ENCODE results near the gene LRRC25.
"Not testable (repeated sequence)": the region's sequence is repeated elsewhere in the genome, so short reads cannot be mapped to it uniquely, and the experiment has no call there.

Gene LRRC25

GRCh38 chr19:18424122-18424889 is 26.9 kb upstream of the LRRC25 start:
- DNase-seq: no peak

GRCh38 chr19:18423258-18424020 is 26.0 kb upstream of the LRRC25 start:
- no peak for DNase-seq

DNA sequence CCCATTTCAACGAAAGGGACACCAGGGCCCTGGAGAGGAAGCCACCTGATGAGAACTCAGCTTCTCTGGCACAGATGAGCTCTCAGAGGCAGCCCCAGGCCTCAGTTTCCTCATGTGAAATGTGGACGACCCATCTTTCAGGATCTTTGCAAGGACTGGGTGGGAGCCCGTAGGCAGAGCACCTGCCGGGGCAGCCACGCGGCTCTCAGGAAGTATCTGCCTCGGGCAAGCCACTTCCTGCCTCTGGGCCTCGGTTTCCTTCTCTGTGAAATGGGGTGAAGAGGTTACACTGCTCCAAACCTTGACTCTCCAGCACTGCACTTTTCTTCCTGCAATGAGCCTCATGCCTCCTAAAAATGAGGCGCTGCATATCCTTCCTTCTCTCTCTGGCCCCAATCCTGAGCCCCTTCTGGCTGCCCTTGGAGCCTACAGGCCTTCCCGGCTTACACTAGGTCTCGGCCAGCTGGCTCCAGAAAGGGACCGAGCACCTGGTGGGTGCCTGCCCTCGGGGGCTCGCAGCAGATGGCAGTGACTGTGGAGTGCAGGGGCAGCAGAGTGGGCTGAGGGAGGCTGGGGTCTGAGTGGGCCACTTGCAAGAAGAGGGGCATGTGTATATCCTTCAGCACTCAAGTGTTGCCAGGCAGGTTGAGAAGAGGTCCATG is 25.2 kb upstream of the LRRC25 start:
- DNase-seq: no peak

DNA sequence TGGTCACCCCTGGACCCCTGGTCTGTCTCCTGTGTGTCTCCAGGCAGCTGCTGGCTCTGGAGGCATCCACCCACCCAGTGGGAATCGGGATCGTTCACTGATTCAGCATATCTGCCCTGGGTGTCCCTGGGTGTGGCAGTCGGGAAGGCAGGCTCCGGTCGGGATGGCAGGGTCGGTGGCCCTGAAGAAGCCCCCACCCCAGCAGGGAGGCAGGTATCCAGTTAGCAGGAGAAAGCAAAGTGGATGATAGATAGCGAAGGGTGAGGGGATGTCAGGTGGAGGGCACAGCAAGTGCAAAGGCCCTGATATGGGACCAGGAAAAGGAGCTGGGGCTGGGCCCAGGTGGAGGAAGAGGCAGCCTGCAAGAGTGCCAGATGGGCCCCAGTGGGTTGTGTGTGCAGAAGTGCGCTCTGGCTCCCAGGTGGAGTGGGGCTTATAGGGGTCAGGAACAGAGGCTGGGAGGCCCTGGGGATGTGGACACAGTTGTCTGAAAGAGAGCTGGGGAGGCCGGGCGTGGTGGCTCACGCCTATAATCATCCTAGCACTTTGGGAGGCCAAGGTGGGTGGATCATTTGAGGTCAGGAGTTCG is 24.0 kb upstream of the LRRC25 start:
- no peak for DNase-seq

- no peak for DNase-seq
Observed at GRCh38 chr19:18420930-18421329, 23.5 kb upstream of the LRRC25 start.

DNA sequence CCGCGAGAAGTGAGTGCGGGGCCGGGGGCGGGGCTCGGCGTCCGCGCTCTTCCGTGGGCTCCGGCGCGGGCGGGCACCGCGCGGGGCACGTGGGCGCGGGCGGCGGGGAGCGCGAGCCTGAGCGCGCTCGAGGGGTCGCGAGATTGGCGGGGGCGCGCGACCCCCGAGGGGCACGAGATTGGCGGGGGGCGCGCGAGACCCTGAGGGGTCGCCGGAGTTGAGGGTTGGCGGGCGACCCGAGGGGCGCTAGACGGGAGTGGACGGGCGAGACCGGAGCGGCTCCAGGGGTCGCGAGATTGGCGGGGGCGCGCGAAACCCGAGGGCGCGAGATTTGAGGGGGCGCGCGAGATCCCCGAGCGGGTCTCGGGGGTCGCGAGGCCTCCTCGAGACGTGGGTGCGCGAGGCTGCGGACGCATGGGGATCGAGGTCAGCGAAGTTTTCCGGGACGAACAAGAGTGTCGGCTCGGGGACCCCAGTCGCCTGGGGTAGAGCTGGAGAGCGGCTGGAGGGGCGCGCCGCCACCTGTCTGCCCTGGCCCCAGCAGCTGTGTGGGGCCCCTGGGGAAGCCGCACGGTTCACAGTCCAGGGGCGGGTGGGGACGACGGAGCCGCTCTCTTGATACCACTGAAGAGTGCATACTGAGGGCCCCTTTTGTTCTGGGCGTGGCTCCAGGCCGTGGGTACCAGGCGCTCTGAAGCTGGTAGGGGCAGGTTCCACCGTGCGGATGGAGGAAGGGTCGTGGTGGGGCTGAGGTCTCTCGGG is 22.5 kb upstream of the LRRC25 start:
- DNase-seq: peak in 1 of 2 experiments; percentile 13

GRCh38 chr19:18419195-18419698 is 21.8 kb upstream of the LRRC25 start, which contains the start of gene SSBP4:
SSBP4 (plus strand) TSS chr19:18419398; CDS start chr19:18419649, 251 bp downstream.
- DNase-seq: peak; percentile 65 to 79

GRCh38 chr19:18418483-18419194 is 21.2 kb upstream of the LRRC25 start:
- no peak for DNase-seq

DNA sequence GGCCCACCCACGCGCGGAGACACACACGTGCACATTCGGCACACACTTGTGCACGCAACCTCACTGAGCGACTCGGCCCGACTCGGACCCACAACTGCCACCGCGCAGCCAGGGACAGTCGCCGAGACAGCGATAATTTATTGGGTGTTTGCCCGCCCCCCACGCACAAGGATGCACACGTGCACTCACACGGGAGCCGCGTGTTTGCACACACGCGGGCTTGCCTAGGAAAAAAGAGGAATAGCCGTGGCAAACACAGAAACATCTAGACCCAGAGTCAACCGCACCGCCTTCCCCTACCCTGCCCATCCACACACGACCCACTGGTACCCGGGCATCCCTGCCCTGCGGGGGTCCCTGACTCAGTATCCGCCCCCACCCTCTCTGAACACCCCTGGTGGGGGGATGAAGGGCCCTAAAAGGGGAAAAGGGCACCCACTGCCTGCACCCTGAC is 20.6 kb upstream of the LRRC25 start:
- no peak for DNase-seq

DNA sequence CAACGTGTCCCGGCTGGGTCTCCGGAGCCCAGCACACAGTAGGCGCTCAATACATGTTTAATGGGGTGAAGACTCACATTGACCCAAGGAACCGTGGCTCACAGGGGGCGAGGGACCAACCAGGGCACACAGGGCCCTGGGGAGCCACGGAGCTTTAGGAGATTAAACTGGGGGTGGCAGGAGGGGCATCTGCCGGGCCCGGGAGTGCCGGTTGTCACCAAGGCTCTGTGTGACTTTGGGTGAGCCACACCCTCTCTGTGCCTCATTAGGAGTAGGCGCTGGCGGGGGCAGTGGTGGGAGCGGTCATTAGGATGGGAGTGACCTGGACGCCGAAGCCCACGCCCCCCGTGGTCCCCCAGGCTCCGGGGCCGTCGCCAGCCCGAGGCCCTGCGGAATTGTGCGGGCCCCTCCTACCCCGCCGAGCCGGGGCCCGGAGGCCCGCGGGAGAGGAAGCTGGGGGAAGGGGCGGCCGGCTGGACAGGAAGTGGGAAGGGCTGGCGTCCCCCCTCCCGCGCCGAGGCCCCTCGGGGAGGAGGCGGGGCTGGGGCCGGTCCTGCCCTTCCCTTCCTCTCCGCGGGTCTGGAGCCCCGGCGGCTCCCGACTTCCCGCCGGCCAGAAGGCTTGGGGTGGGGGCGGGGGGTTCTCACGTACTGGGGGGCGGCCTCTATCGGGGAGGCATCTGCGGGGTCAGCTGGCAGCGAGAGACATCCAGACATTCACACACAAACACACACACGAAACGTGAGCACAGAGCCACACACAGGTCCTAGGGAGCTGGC is 20.0 kb upstream of the LRRC25 start:
- DNase-seq: peak; percentile 77 to 83

- peak; percentile 84 for DNase-seq
Observed at GRCh38 chr19:18416778-18417249, 19.4 kb upstream of the LRRC25 start.

DNA sequence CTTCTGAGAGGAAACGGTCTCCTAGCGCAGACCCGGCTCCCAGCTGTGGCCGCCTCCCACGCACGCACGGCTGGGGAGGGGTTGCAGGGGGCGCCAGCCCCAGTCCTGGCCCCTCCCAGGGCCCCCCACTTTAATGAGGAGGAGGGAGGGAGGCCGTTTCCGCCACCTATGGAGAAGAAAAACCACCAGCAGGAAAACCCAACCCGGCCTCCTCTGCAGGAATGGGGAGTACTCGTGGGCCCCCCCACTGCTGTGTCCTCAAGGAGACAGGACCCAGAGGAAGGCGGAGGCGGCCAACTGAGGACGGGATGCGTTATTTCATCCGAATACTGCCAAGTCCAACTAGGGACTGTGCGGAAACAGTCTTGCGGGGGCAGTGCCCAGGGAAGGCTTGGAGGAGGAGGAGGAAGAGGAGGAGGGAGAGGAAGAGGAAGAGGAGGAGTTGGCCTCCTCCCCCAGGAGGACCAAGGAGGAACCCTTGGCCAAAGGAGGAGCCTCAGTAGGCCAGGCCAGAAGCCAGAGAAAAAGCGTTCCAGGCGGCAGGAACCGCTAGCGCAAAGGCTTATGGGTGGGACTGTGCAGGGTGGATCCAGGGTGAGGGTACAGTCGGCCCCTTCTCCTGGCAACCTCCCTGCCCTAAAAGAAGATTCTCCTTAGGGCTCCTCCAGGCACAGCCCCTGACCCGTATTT is 17.9 kb upstream of the LRRC25 start:
- peak; percentile 68 to 87 for DNase-seq

DNA sequence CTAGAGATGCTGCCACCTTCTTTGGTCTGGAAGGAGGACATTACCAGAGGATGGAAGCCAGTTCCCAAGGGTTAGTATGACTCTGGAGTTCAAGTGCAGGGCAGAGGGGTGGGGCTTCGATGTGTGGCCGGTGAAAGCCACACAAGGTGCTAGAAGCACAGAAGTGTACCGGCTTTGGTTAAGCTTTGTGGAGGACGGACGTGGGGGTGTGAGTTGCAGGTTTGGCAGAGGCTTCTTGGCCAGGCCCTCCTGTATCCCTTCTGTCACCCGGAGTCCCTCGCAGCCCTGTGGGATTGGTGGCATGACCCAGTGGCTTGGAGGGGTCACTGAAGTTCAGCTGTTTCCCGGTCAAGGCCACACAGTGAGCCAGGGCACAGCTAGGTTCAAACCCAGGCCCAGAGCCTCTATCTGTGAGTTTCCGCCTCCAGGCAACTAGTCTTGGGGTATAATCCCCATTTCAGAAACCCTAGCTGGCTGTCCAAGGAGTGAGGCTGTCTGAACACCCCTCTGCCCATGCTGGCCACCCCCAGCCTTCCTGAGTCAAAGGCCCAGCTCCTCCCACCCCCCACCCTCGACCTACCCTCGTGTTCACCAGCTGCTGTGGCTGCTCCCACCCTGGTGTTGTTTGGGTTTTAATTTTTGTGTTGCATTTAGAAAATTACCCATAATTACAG is 17.2 kb upstream of the LRRC25 start:
- peak in 1 of 2 experiments; percentile 13 for DNase-seq

DNA sequence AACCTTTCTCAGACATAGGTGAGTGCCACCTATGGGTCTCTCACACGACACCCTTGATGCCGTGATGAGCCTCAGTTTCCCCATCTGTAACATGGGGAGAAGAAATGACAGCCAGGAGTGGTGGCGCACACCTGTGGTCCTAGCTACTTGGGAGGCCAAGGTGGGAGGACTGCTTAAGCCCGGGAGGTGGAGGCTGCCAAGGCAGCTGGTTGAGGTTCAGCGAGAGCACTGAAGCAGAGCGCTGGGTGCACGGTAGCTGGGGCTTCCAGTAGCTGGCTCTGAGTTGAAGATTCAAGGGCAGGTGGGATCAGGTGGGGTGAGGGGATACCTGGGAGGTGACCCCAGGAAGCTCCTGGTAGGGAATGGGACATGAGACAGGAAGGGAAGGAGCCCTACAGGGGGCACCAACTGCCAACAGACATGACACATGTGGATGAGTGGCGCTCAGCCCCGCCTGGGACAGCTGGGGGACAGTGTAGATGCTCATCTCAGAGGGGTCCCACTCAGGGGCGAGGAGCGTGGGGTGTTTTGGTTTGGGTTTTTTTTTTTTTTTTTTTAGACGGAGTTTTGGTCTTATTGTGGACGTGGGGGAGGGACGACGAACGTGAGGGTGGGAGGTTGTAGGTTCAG is 15.3 kb upstream of the LRRC25 start:
- DNase-seq: no peak

DNA sequence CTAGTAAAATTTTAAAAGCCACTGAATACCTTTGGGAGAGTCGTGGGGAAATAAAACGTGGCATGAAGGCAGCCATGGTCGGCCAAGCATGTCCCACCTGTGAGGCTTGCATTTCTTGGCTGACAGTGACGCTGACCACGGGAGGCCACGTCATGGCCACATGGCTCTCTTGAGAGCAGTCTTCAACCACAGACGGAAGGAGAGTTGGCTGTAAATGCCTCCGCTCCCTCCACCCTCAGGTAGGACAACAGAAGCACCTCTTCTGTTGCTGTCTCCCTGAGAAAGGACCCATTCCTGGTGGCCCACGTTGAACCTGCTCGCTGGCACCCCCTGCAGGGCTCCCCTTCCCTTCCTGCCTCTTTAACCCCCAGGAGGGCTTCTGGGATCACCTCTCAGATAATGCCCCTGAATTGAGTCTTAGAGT is 10.6 kb upstream of the LRRC25 start:
- DNase-seq: no peak

GRCh38 chr19:18406749-18407148 is 9.3 kb upstream of the LRRC25 start:
- no peak for DNase-seq

- DNase-seq: not testable (repeated sequence)
Observed at GRCh38 chr19:18405754-18406153, 8.3 kb upstream of the LRRC25 start.

DNA sequence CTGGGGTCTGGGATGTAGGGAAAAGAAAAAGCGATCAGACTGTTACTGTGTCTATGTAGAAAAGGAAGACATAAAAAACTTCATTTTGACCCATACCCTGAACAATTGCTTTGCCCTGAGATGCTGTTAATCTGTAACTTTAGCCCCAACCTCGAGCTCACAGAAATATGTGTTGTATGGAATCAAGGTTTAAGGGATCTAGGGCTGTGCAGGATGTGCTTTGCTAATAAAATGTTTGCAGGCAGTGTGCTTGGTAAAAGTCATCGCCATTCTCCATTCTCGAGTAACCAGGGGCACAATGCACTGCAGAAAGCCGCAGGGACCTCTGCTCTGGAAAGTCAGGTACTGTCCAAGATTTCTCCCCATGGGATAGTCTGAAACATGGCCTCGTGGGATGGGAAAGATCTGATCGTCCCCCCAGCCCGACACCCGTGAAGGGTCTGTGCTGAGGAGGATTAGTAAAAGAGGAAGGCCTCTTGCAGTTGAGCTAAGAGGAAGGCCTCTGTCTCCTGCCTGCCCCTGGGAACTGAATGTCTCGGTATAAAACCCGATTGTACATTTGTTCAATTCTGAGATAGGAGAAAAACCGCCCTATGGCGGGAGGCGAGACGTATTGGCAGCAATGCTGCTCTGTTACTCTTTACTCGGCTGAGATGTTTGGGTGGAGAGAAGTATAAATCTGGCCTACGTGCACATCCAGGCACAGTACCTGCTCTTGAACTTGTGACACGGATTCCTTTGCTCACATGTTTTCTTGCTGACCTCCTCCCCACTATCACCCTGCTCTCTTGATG is 5.2 kb upstream of the LRRC25 start:
- not testable (repeated sequence) for DNase-seq
